HG02798 (cell line): Measurements from ENCODE around the gene BLVRB.

Experiments used
- ATAC-seq: cut with Tn5 transposase; IDR thresholded peaks from one replicate; pipeline ENCODE4 v1.9.1; 2021; ENCODE audit warnings: mild to moderate bottlenecking; ENCODE audit not compliant: unreplicated experiment, poor library complexity

Gene BLVRB

GRCh38 chr19:40424637-40425449, 40.7 kb downstream of the BLVRB start:
- ATAC-seq: no peak

- no peak for ATAC-seq
Observed at GRCh38 chr19:40423938-40424337, 41.6 kb downstream of the BLVRB start.

- no peak for ATAC-seq
Observed at GRCh38 chr19:40422748-40423566, 42.6 kb downstream of the BLVRB start.

GRCh38 chr19:40421993-40422747, 43.4 kb downstream of the BLVRB start:
- no peak for ATAC-seq

- ATAC-seq: peak; percentile 31
Observed at GRCh38 chr19:40420766-40421765, 44.5 kb downstream of the BLVRB start.

DNA sequence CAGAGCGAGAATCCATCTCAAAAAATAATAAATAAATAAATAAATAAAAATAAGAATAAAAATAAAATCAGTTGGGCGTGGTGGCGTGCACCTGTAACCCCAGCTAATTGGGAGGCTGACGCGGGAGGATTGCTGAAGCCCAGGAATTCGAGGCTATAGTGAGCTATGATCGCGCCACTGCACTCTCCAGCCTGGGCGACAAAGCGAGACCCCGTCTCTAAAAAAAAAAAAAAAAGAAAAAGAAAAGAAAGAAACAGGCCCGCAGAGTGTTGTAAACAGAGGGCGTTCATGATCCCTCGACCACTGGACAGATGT, 45.1 kb downstream of the BLVRB start:
- no peak for ATAC-seq

- no peak for ATAC-seq
Observed at GRCh38 chr19:40419780-40420179, 45.8 kb downstream of the BLVRB start.

GRCh38 chr19:40419066-40419612, 46.4 kb downstream of the BLVRB start:
- no peak for ATAC-seq

DNA sequence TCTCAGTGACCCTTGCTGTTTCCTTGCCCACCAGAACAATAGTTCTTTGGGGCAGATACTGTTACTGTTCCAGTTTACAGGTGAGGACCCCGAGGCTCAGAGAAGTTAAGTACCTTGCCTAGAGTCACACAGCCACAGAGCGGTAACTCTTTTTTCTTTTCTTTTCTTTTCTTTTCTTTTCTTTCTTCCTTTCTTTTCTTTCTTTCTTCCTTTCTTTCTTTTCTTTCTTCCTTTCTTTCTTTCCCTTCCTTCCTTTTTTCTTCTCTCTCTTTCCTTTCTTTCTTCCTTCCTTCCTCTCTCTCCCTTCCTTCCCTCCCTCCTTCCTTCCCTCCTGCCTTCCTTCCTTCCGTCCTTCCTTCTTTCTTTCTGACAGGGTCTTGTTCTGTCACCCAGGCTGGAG, 47.5 kb downstream of the BLVRB start:
- no peak for ATAC-seq

DNA sequence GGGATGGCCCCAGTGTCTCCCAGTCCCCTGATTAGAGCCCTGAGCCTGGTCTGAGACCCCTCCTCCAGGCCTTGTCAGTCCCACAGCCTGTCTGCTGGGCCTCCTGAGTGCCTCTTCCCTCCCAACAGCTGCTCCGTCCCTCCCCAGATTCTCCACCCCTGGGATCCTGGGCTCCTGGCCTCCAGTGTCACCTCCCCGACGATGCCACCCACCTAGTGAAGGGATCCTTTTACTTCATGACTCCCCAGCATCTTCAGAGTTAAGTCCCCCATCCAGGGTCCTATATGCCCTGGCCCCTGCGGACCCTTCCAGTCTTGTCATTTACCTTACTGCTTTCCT, 47.9 kb downstream of the BLVRB start:
- no peak for ATAC-seq

DNA sequence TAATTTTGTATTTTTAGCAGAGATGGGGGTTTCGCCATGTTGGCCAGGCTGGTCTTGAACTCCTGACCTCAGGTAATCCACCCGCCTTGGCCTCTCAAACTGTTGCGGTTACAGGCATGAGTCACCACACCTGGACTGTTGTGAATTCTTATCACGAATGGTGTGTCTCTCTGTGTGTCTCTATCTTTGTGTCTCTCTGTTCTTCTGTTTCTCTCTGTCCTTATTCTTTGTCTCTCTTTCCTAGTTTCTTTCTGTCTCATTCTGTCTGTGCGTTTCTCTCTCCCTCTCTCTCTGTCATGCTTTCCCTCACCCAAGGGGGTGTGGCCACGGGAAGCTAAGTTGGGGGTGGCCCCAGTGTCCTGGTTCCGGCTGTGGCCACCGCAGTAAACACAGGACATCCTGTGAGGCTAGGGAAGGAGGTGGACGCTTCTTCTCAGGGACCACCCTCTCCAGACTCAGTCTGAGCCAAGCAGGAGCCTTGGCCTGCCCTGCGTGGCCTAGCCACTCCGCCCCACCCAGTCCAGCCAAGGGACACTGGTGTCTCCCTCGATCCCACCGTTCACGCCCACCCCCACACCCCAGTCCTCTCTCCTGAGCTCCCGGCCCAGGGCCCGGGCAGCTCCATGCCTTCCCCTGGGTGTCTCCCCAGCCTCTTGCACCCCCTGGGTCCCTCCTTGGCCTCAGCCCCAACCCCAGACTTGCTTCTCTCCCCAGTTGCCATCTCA, 48.5 kb downstream of the BLVRB start:
- ATAC-seq: no peak

GRCh38 chr19:40415768-40416167, 49.8 kb downstream of the BLVRB start:
- no peak for ATAC-seq

- ATAC-seq: no peak
Observed at GRCh38 chr19:40414542-40415535, 50.7 kb downstream of the BLVRB start.

DNA sequence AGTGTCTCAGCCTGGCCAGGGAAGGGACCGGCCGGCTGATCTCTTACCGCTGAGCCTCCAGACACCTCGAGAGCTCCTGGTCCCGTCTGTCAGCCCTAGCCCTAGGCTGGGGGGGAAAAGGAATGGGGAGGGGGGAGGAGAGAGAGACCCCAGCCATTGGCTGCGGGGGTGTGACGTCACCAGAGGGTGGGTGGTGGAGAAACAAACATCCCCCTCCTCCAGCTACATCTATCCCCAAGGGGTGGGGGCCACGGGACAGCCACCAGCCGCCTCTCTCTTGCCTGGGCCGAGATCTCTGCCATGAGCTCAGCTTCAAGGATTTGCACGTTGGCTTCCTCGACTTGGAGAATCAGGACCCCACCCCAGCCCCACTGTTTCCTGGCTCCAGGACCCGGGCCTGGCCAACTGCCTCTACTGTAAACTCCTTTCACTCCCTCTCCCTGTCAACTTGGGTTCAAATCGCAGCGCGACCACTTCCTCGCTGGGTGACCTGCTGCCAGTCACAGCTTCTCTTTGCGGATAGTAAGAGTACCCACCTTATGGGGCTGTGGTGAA, 52.2 kb downstream of the BLVRB start, which contains the start of gene PRX:
Gene PRX (minus strand): TSS at position 88 of the 555 bp plus-strand sequence. CDS start 5,446 bp downstream, outside the sequence.
- no peak for ATAC-seq

- no peak for ATAC-seq
Observed at GRCh38 chr19:40412866-40413265, 52.7 kb downstream of the BLVRB start.

DNA sequence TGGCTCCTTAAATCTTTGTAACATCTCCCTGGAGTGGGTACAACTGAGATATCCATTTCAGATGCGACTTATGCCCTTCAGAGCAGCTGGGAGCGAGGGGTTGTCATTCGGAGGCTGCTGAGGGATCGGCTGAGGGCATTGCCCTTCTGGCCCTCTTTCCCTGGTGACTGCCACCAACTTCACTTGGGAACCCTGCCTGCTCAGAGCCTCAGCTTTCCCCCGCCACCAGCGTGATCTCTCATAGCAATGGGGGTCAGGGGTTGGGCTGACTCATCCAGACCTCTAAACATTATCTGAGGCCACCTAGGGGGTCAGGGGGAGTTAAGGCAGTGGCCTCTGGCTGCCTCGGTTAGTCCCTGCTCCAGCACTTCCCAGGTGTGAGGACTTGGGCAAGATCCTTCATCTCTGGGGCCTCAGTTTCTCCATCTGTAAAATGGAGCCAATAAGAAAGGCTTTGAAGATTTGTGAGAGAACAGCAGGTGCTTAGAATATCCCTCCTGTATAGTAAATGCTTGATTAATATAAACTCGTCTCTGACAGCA, 53.5 kb downstream of the BLVRB start:
- ATAC-seq: no peak
